MCF 10A (cell line): ENCODE measurements around the gene CLPSL2. TPM values are rescaled to one million over a fixed set of nuclear protein-coding genes. Genes with fewer than 3 reads are reported as not detected.
"Not testable (repeated sequence)": the region's sequence is repeated elsewhere in the genome, so short reads cannot be mapped to it uniquely, and the experiment has no call there.

ENCODE experiments used
- BruUV-seq: library from RNA; stranded (reverse); fragments of 400-500 nt; replicated peaks from 2 replicates; lab custom pipeline; 2021; lab: Mats Ljungman, UMichigan
- CTCF ChIA-PET: fragments of 300-600 bp; sonication (Branson Sonifier 250); formaldehyde crosslinking; extraction: SDS; loops from one replicate; lab custom pipeline; 2021; ENCODE audit warnings: antibody characterized with exemption, inconsistent platforms; lab: Yijun Ruan, JAX
- POLR2A ChIA-PET: fragments of 300-600, 350-650 bp; sonication (Branson Sonifier 250); formaldehyde crosslinking; extraction: SDS; loops from one replicate; lab custom pipeline; 2020; ENCODE audit warnings: antibody characterized with exemption, inconsistent platforms; lab: Yijun Ruan, JAX
- DNase-seq: peaks from one replicate; pipeline ENCODE4 v3.0.0-alpha.2; 2018; ENCODE audit not compliant: unreplicated experiment
- H3K27ac Mint-ChIP-seq: one replicate; pipeline ENCODE4 v1.8.0; 2022; ENCODE audit warnings: mild to moderate bottlenecking, low read depth, mixed read lengths; ENCODE audit not compliant: unreplicated experiment
- H3K27me3 Mint-ChIP-seq: one replicate; pipeline ENCODE4 v1.8.0; 2022; ENCODE audit warnings: mixed read lengths; ENCODE audit not compliant: insufficient read depth, unreplicated experiment
- H3K36me3 Mint-ChIP-seq: one replicate; pipeline ENCODE4 v1.8.0; 2022; ENCODE audit warnings: mild to moderate bottlenecking, moderate library complexity, mixed read lengths; ENCODE audit not compliant: insufficient read depth, unreplicated experiment
- H3K4me1 Mint-ChIP-seq: one replicate; pipeline ENCODE4 v1.8.0; 2022; ENCODE audit warnings: mixed read lengths; ENCODE audit not compliant: insufficient read depth, unreplicated experiment
- H3K4me3 Mint-ChIP-seq: one replicate; pipeline ENCODE4 v1.8.0; 2022; ENCODE audit warnings: mild to moderate bottlenecking, moderate library complexity, mixed read lengths; ENCODE audit not compliant: unreplicated experiment
- H3K9me3 Mint-ChIP-seq: one replicate; pipeline ENCODE4 v1.8.0; 2022; ENCODE audit warnings: mixed read lengths; ENCODE audit not compliant: unreplicated experiment
- intact Hi-C: fragments of 100-400 bp; cut with micrococcal nuclease; formaldehyde crosslinking; loops from 2 replicates; pipeline ENCODE4 v1.14.1; 2022
- total RNA-seq: library from RNA; stranded (reverse); gene quantifications from 2 replicates; pipeline ENCODE4 v1.2.3, GENCODE V29; 2022
- TF ChIP-seq, protein P1 (sequence below): fragments of 200-600 bp; IDR thresholded peaks from one replicate; pipeline ENCODE4 v1.8.0; 2022; ENCODE audit warnings: antibody characterized with exemption, mild to moderate bottlenecking; ENCODE audit not compliant: unreplicated experiment

The CLPSL2 gene
- total RNA-seq, 1 experiment from 2014 or later, result not detected

DNA sequence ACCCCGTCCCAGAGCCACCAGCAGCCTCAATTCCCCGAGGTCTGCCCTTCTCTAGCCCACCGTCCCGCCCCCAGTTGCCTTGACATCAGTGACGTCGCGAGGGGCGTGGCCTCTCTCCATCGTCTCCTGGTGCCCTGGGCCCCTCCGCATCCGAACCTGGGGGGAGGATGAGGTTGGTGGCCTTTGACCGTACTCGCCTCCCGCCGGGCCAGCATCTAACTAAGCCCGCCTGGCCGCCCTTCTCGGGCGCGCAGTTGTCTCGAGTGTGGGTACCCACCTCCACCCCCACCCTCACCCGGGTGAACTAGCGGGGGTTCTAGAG is 45.0 kb upstream of the CLPSL2 start:
- peak overlapping the region; percentile 73 for H3K4me3 Mint-ChIP-seq
- POLR2A ChIA-PET, result interaction anchor here (0.7 to 17.8 kb wide), 12 partner anchors 10 to 262 kb away, joined by 3 to 1351 read pairs (median 8); partner anchors contain the start of gene FKBP5
- CTCF ChIA-PET, result no interaction called here
- TF ChIP-seq, protein P1, sequence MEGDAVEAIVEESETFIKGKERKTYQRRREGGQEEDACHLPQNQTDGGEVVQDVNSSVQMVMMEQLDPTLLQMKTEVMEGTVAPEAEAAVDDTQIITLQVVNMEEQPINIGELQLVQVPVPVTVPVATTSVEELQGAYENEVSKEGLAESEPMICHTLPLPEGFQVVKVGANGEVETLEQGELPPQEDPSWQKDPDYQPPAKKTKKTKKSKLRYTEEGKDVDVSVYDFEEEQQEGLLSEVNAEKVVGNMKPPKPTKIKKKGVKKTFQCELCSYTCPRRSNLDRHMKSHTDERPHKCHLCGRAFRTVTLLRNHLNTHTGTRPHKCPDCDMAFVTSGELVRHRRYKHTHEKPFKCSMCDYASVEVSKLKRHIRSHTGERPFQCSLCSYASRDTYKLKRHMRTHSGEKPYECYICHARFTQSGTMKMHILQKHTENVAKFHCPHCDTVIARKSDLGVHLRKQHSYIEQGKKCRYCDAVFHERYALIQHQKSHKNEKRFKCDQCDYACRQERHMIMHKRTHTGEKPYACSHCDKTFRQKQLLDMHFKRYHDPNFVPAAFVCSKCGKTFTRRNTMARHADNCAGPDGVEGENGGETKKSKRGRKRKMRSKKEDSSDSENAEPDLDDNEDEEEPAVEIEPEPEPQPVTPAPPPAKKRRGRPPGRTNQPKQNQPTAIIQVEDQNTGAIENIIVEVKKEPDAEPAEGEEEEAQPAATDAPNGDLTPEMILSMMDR, result no peak
- intact Hi-C loops, result loop anchor here (10.0 kb wide), 1 partner anchor 223 kb away; no protein-coding TSS in a partner anchor
- H3K4me1 Mint-ChIP-seq, result peaks cover 61% of the 10 kb centered on the region
- no peaks in the 10 kb centered on the region for H3K27me3 Mint-ChIP-seq
- H3K36me3 Mint-ChIP-seq, result no peaks in the 10 kb centered on the region
- no peaks in the 10 kb centered on the region for H3K9me3 Mint-ChIP-seq
- no TSS peak for BruUV-seq
- peak overlapping the region; percentile 81 for H3K27ac Mint-ChIP-seq
- DNase-seq, result peak; percentile 94

DNA sequence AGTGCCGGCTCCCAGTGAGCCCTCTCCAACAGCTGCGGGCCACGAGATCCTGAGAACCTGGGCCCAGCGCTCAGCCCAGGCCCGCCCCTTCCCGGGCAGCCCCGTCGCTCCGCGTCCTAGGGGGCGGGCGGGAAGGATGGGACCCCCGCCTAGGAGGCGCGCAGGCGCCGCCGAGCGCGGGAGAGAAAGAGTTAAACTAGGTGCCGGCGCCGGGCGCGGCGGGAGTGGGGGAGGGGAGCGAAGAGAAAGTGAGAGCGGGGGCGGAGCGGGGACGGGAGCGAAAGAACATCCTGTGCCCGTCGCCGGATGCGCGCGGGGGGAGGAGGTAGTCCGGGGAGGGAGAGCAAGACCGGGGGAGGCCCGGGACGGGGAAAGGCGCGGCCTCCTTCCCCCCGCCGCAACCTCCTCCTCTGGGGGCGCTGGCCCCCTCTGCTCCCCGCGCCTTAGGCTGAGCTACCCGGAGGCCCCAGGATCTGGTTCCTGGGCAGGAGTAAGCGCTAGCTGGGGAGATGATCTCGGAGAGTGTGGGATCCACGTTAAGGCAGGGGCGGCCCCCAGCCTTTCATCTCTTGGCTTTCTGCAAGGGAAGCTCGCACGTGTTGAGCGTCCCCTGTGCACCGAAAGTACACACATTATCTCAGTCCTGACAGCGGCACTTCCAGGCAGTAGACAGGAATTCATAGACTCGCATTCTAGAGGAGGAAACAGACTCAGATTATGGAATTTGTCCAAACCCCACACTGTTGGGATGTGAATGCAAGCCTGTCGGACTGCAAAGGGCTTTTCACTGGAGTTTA is 44.5 kb upstream of the CLPSL2 start:
- TF ChIP-seq, protein P1, result no peak
- peak; percentile 97 for DNase-seq
- intact Hi-C loops, result loop anchor here (1.0 to 10.0 kb wide), 2 partner anchors 45 to 223 kb away; no protein-coding TSS in a partner anchor
- H3K4me3 Mint-ChIP-seq, result peak overlapping the region; percentile 73
- ChIA-PET CTCF (interaction anchor here (0.6 to 1.0 kb wide), 4 partner anchors 41 to 162 kb away, joined by 3 read pairs; no protein-coding TSS in a partner anchor), POLR2A (interaction anchor here (0.6 to 17.8 kb wide), 26 partner anchors 10 to 687 kb away, joined by 3 to 1351 read pairs (median 5); partner anchors contain the start of gene FKBP5)
- H3K36me3 Mint-ChIP-seq, result no peaks in the 10 kb centered on the region
- H3K4me1 Mint-ChIP-seq, result peaks cover 55% of the 10 kb centered on the region
- H3K27me3 Mint-ChIP-seq, result no peaks in the 10 kb centered on the region
- H3K27ac Mint-ChIP-seq, result peak overlapping the region; percentile 81
- no TSS peak for BruUV-seq
- H3K9me3 Mint-ChIP-seq, result no peaks in the 10 kb centered on the region

- intact Hi-C loops, result loop anchor here (10.0 kb wide), 1 partner anchor 221 kb away; no protein-coding TSS in a partner anchor
- H3K27me3 Mint-ChIP-seq, result no peaks in the 10 kb centered on the region
- ChIA-PET CTCF (interaction anchor here (0.6 to 5.7 kb wide), 18 partner anchors 17 to 263 kb away, joined by 3 to 90 read pairs (median 4); no protein-coding TSS in a partner anchor), POLR2A (interaction anchor here (0.6 to 17.8 kb wide), 24 partner anchors 8 to 264 kb away, joined by 3 to 1351 read pairs (median 6); partner anchors contain the start of gene FKBP5)
- no peaks in the 10 kb centered on the region for H3K36me3 Mint-ChIP-seq
- TF ChIP-seq, protein P1, result no peak
- H3K4me1 Mint-ChIP-seq, result peaks cover 52% of the 10 kb centered on the region
- peak; percentile 60 for DNase-seq
- peak overlapping the region; percentile 81 for H3K27ac Mint-ChIP-seq
- H3K9me3 Mint-ChIP-seq, result no peaks in the 10 kb centered on the region
- BruUV-seq, result no TSS peak
- H3K4me3 Mint-ChIP-seq, result no peak overlapping the region
Observed at GRCh38 chr6:35733633-35734032, 42.8 kb upstream of the CLPSL2 start.

- H3K27ac Mint-ChIP-seq, DNase-seq, H3K27me3 Mint-ChIP-seq, H3K4me3 Mint-ChIP-seq, BruUV-seq, H3K36me3 Mint-ChIP-seq, H3K9me3 Mint-ChIP-seq: not testable (repeated sequence)
- ChIA-PET POLR2A (interaction anchor here (0.6 to 17.8 kb wide), 18 partner anchors 9 to 213 kb away, joined by 3 to 1351 read pairs (median 8); partner anchors contain the start of gene FKBP5), CTCF (interaction anchor here (1.1 to 5.7 kb wide), 13 partner anchors 17 to 264 kb away, joined by 3 to 90 read pairs (median 5); no protein-coding TSS in a partner anchor)
- intact Hi-C loops, result loop anchor here (10.0 kb wide), 1 partner anchor 220 kb away; no protein-coding TSS in a partner anchor
- peaks cover 46% of the 10 kb centered on the region for H3K4me1 Mint-ChIP-seq
Observed at GRCh38 chr6:35734319-35734718, 42.1 kb upstream of the CLPSL2 start.
